Measurements from ENCODE around the gene HTR6.

HTR6 gene

GRCh38 chr1:19623523-19623922 is 41.2 kb upstream of the HTR6 start:
- Histone ChIP-seq H3K36me3 (replicated peaks; ENCODE audit: insufficient read depth, low read length) (no peaks in the 10 kb centered on the region; the same call in 1 of the 2 replicates), H3K9me2 (replicated peaks; ENCODE audit: insufficient read depth, low read length) (no peaks in the 10 kb centered on the region), H3K27ac (ENCODE audit: low read length) (no peak overlapping the region), H3K79me2 (ENCODE audit: low read length) (peaks cover 43% of the 10 kb centered on the region), H3K4me1 (ENCODE audit: low read length) (no peaks in the 10 kb centered on the region), H4K20me1 (ENCODE audit: insufficient read depth, low read length) (no peaks in the 10 kb centered on the region), H3K9ac (ENCODE audit: low read length) (no peak overlapping the region), H2AFZ (ENCODE audit: low read length) (no peak overlapping the region), H3K4me2 (ENCODE audit: low read depth, low read length) (no peak overlapping the region), H3K4me3 (ENCODE audit: low read length) (no peak overlapping the region), H3F3A (ENCODE audit: insufficient read depth, low read length) (no peaks in the 10 kb centered on the region), H3K9me3 (replicated peaks; ENCODE audit: insufficient read depth, low read length) (no peaks in the 10 kb centered on the region), H3K27me3 (replicated peaks; ENCODE audit: insufficient read depth, low read length) (no peaks in the 10 kb centered on the region)
- TF ChIP-seq EZH2phosphoT487 (IDR thresholded peaks at IDR 0.05; ENCODE audit: low read length) (no peak), EZH2 (optimal IDR thresholded peaks at IDR 0.05; ENCODE audit: low read depth, low read length) (no peak)
- TF ChIP-seq, protein P1, sequence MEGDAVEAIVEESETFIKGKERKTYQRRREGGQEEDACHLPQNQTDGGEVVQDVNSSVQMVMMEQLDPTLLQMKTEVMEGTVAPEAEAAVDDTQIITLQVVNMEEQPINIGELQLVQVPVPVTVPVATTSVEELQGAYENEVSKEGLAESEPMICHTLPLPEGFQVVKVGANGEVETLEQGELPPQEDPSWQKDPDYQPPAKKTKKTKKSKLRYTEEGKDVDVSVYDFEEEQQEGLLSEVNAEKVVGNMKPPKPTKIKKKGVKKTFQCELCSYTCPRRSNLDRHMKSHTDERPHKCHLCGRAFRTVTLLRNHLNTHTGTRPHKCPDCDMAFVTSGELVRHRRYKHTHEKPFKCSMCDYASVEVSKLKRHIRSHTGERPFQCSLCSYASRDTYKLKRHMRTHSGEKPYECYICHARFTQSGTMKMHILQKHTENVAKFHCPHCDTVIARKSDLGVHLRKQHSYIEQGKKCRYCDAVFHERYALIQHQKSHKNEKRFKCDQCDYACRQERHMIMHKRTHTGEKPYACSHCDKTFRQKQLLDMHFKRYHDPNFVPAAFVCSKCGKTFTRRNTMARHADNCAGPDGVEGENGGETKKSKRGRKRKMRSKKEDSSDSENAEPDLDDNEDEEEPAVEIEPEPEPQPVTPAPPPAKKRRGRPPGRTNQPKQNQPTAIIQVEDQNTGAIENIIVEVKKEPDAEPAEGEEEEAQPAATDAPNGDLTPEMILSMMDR (IDR thresholded peaks at IDR 0.05; ENCODE audit: low read length) = no peak
- DNase-seq = no peak

DNA sequence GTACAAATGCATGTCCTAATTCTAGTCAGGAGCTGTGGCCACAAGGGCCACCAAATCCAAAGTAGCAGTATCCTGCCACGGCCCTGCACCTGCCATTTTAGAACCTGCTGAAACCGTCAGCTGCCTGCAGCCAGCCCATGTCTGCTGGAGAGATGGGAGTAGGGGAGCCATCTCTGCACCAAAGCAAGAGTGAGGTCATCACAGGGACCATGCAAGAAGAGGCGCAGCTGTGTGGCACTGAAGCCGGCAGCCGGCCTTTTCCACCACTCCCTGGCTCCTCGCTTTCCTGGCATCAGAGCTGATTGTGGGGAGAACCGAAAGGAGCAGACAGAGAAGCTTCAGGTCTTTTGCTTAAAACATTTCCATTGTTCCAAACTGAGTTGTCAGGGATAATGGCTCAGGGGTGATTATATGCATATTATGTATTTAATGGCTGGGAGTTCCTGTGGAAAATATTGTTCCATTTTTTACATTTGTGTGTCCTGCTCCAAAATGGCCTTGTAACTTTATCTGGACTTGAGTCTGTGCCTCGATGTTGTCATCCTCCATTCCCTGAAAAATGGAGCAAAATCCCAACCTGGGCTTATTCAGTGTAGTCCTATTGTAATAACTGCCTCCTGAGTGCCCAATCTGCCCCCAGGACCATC is 39.3 kb upstream of the HTR6 start:
- H2AFZ ChIP-seq (ENCODE audit: low read length) = no peak overlapping the region

DNA sequence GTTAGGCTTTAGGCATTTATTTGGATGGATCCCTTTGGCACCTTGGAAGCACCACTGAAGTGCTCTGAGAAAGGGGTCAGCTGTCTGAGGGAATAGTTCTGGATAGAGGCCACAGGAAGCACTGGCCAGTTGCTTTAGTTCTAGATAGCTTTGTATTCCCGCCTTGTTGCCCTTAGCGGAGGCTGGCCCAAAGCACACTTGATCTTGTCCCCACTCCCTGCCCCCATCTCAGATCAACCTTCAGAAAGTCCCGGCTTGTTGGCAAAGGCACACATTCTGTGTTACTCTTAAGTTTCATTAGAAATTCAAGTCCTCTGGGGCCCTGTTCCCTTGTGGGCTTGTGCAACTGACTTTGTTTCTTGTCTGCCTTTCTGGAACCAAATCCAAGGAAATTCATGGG is 35.8 kb upstream of the HTR6 start:
- no peaks in the 10 kb centered on the region for H3F3A ChIP-seq (ENCODE audit: insufficient read depth, low read length)
- no peaks in the 10 kb centered on the region for H4K20me1 ChIP-seq (ENCODE audit: insufficient read depth, low read length)
- no peak for TF ChIP-seq EZH2 (optimal IDR thresholded peaks at IDR 0.05; ENCODE audit: low read depth, low read length)
- TF ChIP-seq, protein P1 (IDR thresholded peaks at IDR 0.05; ENCODE audit: low read length) = no peak
- no peak for TF ChIP-seq EZH2phosphoT487 (IDR thresholded peaks at IDR 0.05; ENCODE audit: low read length)
- no peak overlapping the region for H3K4me3 ChIP-seq (ENCODE audit: low read length)
- no peak for DNase-seq
- no peaks in the 10 kb centered on the region for H3K4me1 ChIP-seq (ENCODE audit: low read length)
- H3K27me3 ChIP-seq (replicated peaks; ENCODE audit: insufficient read depth, low read length) = no peaks in the 10 kb centered on the region
- H3K9me3 ChIP-seq (replicated peaks; ENCODE audit: insufficient read depth, low read length) = no peaks in the 10 kb centered on the region
- no peaks in the 10 kb centered on the region for H3K79me2 ChIP-seq (ENCODE audit: low read length)
- H3K36me3 ChIP-seq (replicated peaks; ENCODE audit: insufficient read depth, low read length) = no peaks in the 10 kb centered on the region; the same call in 1 of the 2 replicates
- no peak overlapping the region for H2AFZ ChIP-seq (ENCODE audit: low read length)
- no peaks in the 10 kb centered on the region for H3K9me2 ChIP-seq (replicated peaks; ENCODE audit: insufficient read depth, low read length)
- no peak overlapping the region for H3K9ac ChIP-seq (ENCODE audit: low read length)
- H3K27ac ChIP-seq (ENCODE audit: low read length) = no peak overlapping the region
- H3K4me2 ChIP-seq (ENCODE audit: low read depth, low read length) = no peak overlapping the region

More for the DNA sequence above, 39.3 kb upstream of the HTR6 start:
- H3K27me3 ChIP-seq (replicated peaks; ENCODE audit: insufficient read depth, low read length) = no peaks in the 10 kb centered on the region
- no peaks in the 10 kb centered on the region for H3K9me3 ChIP-seq (replicated peaks; ENCODE audit: insufficient read depth, low read length)
- H3K4me2 ChIP-seq (ENCODE audit: low read depth, low read length) = no peak overlapping the region
- H3K9me2 ChIP-seq (replicated peaks; ENCODE audit: insufficient read depth, low read length) = no peaks in the 10 kb centered on the region
- peaks cover 24% of the 10 kb centered on the region for H3K79me2 ChIP-seq (ENCODE audit: low read length)
- H3K4me3 ChIP-seq (ENCODE audit: low read length) = no peak overlapping the region
- DNase-seq = no peak
- no peaks in the 10 kb centered on the region for H3F3A ChIP-seq (ENCODE audit: insufficient read depth, low read length)
- no peak for TF ChIP-seq EZH2phosphoT487 (IDR thresholded peaks at IDR 0.05; ENCODE audit: low read length)
- no peak for TF ChIP-seq EZH2 (optimal IDR thresholded peaks at IDR 0.05; ENCODE audit: low read depth, low read length)
- TF ChIP-seq, protein P1 (IDR thresholded peaks at IDR 0.05; ENCODE audit: low read length) = no peak
- H3K9ac ChIP-seq (ENCODE audit: low read length) = no peak overlapping the region
- H3K36me3 ChIP-seq (replicated peaks; ENCODE audit: insufficient read depth, low read length) = no peaks in the 10 kb centered on the region; the same call in 1 of the 2 replicates
- no peaks in the 10 kb centered on the region for H3K4me1 ChIP-seq (ENCODE audit: low read length)
- no peaks in the 10 kb centered on the region for H4K20me1 ChIP-seq (ENCODE audit: insufficient read depth, low read length)
- H3K27ac ChIP-seq (ENCODE audit: low read length) = no peak overlapping the region

Data from MM.1S (cell line).